ENCODE data around the gene RAB7A. TPM values are rescaled to one million over a fixed set of nuclear protein-coding genes. Genes with fewer than 3 reads are reported as not detected.

Gene RAB7A
- total RNA-seq, 1 experiment from 2014 or later: 155 TPM

DNA sequence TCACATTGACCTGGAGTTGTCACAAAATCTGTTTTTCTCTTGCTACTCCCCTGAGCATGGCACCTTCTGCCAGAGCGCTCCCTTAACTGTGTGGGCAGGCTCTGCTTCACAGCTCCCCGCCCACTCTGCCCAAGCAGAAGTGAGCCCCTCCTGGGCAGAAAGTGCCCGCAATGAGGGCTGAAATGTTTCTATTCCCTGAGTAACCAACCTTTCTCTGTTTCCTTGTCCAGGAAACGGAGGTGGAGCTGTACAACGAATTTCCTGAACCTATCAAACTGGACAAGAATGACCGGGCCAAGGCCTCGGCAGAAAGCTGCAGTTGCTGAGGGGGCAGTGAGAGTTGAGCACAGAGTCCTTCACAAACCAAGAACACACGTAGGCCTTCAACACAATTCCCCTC, 87.1 kb downstream of the RAB7A start:
- peaks cover 42 to 87% (median 64%) of the 10 kb centered on the region in 3 experiments; a peak in 6 of 7 replicates for H3K36me3 Mint-ChIP-seq (ENCODE audit: insufficient read depth in 1 of 3, low read depth in 3 of 3)
- peak overlapping the region in 2 of 3 experiments; percentile 3 to 36; a peak in 1 of 7 replicates for H3K27ac Mint-ChIP-seq
- H3K27me3 ChIP-seq (ENCODE audit: insufficient read depth, low read length): no peaks in the 10 kb centered on the region

More for the DNA sequence above, 87.1 kb downstream of the RAB7A start:
- TF ChIP-seq, protein P1, sequence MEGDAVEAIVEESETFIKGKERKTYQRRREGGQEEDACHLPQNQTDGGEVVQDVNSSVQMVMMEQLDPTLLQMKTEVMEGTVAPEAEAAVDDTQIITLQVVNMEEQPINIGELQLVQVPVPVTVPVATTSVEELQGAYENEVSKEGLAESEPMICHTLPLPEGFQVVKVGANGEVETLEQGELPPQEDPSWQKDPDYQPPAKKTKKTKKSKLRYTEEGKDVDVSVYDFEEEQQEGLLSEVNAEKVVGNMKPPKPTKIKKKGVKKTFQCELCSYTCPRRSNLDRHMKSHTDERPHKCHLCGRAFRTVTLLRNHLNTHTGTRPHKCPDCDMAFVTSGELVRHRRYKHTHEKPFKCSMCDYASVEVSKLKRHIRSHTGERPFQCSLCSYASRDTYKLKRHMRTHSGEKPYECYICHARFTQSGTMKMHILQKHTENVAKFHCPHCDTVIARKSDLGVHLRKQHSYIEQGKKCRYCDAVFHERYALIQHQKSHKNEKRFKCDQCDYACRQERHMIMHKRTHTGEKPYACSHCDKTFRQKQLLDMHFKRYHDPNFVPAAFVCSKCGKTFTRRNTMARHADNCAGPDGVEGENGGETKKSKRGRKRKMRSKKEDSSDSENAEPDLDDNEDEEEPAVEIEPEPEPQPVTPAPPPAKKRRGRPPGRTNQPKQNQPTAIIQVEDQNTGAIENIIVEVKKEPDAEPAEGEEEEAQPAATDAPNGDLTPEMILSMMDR (conservative IDR thresholded peaks at IDR 0.05): no peak
- H3K27me3 Mint-ChIP-seq (ENCODE audit: low read depth): no peaks in the 10 kb centered on the region
- H3T11ph ChIP-seq (ENCODE audit: low read length): no peak overlapping the region
- no peak overlapping the region for H2AK5ac ChIP-seq (ENCODE audit: insufficient read length, low read length)
- H3K4me1 Mint-ChIP-seq: no peaks in the 10 kb centered on the region
- H2BK15ac ChIP-seq (ENCODE audit: low read depth, low read length): no peak overlapping the region
- H4K20me1 ChIP-seq (ENCODE audit: control insufficient read depth, insufficient read depth, insufficient read length): no peaks in the 10 kb centered on the region
- H3K56ac ChIP-seq (ENCODE audit: insufficient read length, low read depth, low read length): no peak overlapping the region
- no peak overlapping the region for H3K14ac ChIP-seq (ENCODE audit: insufficient read depth, low read length)
- no peak overlapping the region for H3K9ac ChIP-seq (ENCODE audit: extremely low read depth, insufficient read length, low read length)
- H3K4ac ChIP-seq (ENCODE audit: low read depth, low read length): no peak overlapping the region
- no peak overlapping the region for H4K8ac ChIP-seq (replicated peaks; ENCODE audit: insufficient read length, low read depth, low read length)
- H3K4me1 ChIP-seq (ENCODE audit: insufficient read depth, low read length): no peaks in the 10 kb centered on the region
- no CpG with 5 or more reads among the region's 8 CpGs for WGBS (ENCODE audit: extremely low coverage, insufficient read length, low lambda C conversion rate)
- no peaks in the 10 kb centered on the region for H3K79me1 ChIP-seq (ENCODE audit: insufficient read depth, low read depth, low read length, poor library complexity, severe bottlenecking)
- no peak overlapping the region for H4K5ac ChIP-seq (ENCODE audit: insufficient read length, low read depth, low read length)
- no peak overlapping the region for H3K27ac ChIP-seq (ENCODE audit: insufficient read length, low read depth, low read length)
- no peak for DNase-seq
- H2AFZ ChIP-seq (ENCODE audit: low read length): no peak overlapping the region
- no peaks in the 10 kb centered on the region for H3K9me3 Mint-ChIP-seq
- H3K79me2 ChIP-seq (ENCODE audit: insufficient read depth, low read length): no peaks in the 10 kb centered on the region
- no peak overlapping the region for H2BK120ac ChIP-seq (ENCODE audit: low read depth, low read length, poor library complexity, severe bottlenecking)
- H3K23me2 ChIP-seq (ENCODE audit: insufficient read length, low read depth, low read length, poor library complexity, severe bottlenecking): no peaks in the 10 kb centered on the region
- no peaks in the 10 kb centered on the region for H3K9me3 ChIP-seq (ENCODE audit: control insufficient read depth, low read depth, low read length)
- H4K91ac ChIP-seq (ENCODE audit: insufficient read length, low read depth, low read length): no peak overlapping the region
- H2BK12ac ChIP-seq (ENCODE audit: insufficient read length, low read depth, low read length): no peak overlapping the region
- no peak overlapping the region for H2BK20ac ChIP-seq (ENCODE audit: low read depth, low read length, poor library complexity, severe bottlenecking)
- no peak overlapping the region for H3K23ac ChIP-seq (ENCODE audit: insufficient read length, low read depth, low read length)
- H2BK5ac ChIP-seq (ENCODE audit: insufficient read length, low read length): no peak overlapping the region
- H3K4me3 Mint-ChIP-seq: no peak overlapping the region
- H3K4me2 ChIP-seq (ENCODE audit: insufficient read depth, insufficient read length, low read length): no peak overlapping the region
- no peak overlapping the region for H3K18ac ChIP-seq (ENCODE audit: insufficient read length, low read depth, low read length)

All from H9 (cell line).